ENCODE measurements around the gene ACSM2A. TPM values are rescaled to one million over a fixed set of nuclear protein-coding genes. Genes with fewer than 3 reads are reported as not detected.

Gene ACSM2A
- total and polyA plus RNA-seq, 10 of the 15 experiments (the other 5 are each of a cell fraction or from before 2014, with no cell fraction given), result not detected

DNA sequence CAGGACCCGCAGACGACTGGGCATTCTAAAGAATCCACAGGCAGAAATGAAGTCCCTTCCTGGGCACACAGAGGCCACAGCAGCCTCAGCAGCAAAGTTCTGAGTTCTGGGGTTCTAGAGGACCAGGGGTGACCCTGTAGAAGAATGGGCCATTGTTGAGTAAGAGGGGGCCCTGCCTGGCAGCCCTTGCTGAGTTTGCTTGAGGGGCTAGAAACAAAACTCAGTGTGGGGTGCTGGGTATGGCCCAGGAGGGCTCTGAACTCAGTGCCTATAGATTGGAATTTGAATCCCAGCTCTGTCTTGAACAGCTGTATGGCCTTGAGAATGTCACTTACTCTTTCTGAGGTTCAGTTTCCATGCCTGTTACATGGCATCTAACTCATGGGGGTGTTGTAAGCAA lies 46.7 kb upstream of the ACSM2A start, which contains the start of gene PDILT:
Gene PDILT (minus strand): TSS at position 101 of the 400 bp plus-strand sequence. CDS start 5,437 bp downstream, outside the sequence.
- Histone ChIP-seq H3K4me2 (ENCODE audit: control insufficient read depth, insufficient read depth) (no peak within 1 kb of the TSS), H3K9me3 (replicated peaks; ENCODE audit: control insufficient read depth, insufficient read depth, low read length) (no peaks in the 10 kb centered on the region), H3K27ac (ENCODE audit: control insufficient read depth, insufficient read depth) (no peak within 1 kb of the TSS), H3K79me2 (ENCODE audit: control insufficient read depth, insufficient read depth, low read length) (no peaks in the 10 kb centered on the region), H3K27me3 (replicated peaks in 1 of 2; ENCODE audit: control insufficient read depth in 2 of 2, insufficient read depth in 2 of 2, low read length in 1 of 2) (no peaks in the 10 kb centered on the region), H3K4me3 (no peak within 1 kb of the TSS), H4K20me1 (ENCODE audit: control insufficient read depth, insufficient read depth) (no peaks in the 10 kb centered on the region), H2AFZ (ENCODE audit: control insufficient read depth, low read depth, low read length) (no peak within 1 kb of the TSS), H3K36me3 (ENCODE audit: control insufficient read depth in 2 of 2, insufficient read depth in 2 of 2, low read length in 1 of 2) (no peaks in the 10 kb centered on the region), H3K9ac (ENCODE audit: control insufficient read depth, insufficient read depth, low read length) (no peak within 1 kb of the TSS), H3K4me1 (ENCODE audit: control insufficient read depth, insufficient read depth, low read length) (no peaks in the 10 kb centered on the region)
- FAIRE-seq (no peak), ATAC-seq (no peak), DNase-seq (ENCODE audit: low read depth, low spot score) (no peak)
- in situ Hi-C loops (cut with MboI), result no loop called here
- 83% methylated on average over 2 of the region's 2 CpGs for WGBS (ENCODE audit: insufficient coverage, insufficient replicate concordance, low lambda C conversion rate, missing lambda C conversion rate)
- CTCF ChIA-PET, result no interaction called here
- intact Hi-C loops (cut with micrococcal nuclease; ENCODE audit: unreplicated experiment), result no loop called here
- SMC1A ChIA-PET (ENCODE audit: uncharacterized antibody, unreplicated experiment), result no interaction called here
- TF ChIP-seq YY1 (IDR thresholded peaks at IDR 0.05; ENCODE audit: low read depth, low read length), result no peak
- TF ChIP-seq, protein P1, sequence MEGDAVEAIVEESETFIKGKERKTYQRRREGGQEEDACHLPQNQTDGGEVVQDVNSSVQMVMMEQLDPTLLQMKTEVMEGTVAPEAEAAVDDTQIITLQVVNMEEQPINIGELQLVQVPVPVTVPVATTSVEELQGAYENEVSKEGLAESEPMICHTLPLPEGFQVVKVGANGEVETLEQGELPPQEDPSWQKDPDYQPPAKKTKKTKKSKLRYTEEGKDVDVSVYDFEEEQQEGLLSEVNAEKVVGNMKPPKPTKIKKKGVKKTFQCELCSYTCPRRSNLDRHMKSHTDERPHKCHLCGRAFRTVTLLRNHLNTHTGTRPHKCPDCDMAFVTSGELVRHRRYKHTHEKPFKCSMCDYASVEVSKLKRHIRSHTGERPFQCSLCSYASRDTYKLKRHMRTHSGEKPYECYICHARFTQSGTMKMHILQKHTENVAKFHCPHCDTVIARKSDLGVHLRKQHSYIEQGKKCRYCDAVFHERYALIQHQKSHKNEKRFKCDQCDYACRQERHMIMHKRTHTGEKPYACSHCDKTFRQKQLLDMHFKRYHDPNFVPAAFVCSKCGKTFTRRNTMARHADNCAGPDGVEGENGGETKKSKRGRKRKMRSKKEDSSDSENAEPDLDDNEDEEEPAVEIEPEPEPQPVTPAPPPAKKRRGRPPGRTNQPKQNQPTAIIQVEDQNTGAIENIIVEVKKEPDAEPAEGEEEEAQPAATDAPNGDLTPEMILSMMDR (IDR thresholded peaks at IDR 0.05 in 2 of 3, conservative IDR thresholded peaks at IDR 0.05 in 1 of 3; ENCODE audit: control insufficient read depth in 2 of 3, extremely low read depth in 1 of 3, insufficient read depth in 1 of 3, low read depth in 3 of 3, low read length in 3 of 3), result no peak
- TF ChIP-seq HDAC2 (IDR thresholded peaks at IDR 0.05), result no peak
- no peak for TF ChIP-seq JUNB (IDR thresholded peaks at IDR 0.05)
- no peak for TF ChIP-seq FOXK2 (IDR thresholded peaks at IDR 0.05)
- no peak for TF ChIP-seq EED (IDR thresholded peaks at IDR 0.05; ENCODE audit: low read depth)
- TF ChIP-seq, protein P2, sequence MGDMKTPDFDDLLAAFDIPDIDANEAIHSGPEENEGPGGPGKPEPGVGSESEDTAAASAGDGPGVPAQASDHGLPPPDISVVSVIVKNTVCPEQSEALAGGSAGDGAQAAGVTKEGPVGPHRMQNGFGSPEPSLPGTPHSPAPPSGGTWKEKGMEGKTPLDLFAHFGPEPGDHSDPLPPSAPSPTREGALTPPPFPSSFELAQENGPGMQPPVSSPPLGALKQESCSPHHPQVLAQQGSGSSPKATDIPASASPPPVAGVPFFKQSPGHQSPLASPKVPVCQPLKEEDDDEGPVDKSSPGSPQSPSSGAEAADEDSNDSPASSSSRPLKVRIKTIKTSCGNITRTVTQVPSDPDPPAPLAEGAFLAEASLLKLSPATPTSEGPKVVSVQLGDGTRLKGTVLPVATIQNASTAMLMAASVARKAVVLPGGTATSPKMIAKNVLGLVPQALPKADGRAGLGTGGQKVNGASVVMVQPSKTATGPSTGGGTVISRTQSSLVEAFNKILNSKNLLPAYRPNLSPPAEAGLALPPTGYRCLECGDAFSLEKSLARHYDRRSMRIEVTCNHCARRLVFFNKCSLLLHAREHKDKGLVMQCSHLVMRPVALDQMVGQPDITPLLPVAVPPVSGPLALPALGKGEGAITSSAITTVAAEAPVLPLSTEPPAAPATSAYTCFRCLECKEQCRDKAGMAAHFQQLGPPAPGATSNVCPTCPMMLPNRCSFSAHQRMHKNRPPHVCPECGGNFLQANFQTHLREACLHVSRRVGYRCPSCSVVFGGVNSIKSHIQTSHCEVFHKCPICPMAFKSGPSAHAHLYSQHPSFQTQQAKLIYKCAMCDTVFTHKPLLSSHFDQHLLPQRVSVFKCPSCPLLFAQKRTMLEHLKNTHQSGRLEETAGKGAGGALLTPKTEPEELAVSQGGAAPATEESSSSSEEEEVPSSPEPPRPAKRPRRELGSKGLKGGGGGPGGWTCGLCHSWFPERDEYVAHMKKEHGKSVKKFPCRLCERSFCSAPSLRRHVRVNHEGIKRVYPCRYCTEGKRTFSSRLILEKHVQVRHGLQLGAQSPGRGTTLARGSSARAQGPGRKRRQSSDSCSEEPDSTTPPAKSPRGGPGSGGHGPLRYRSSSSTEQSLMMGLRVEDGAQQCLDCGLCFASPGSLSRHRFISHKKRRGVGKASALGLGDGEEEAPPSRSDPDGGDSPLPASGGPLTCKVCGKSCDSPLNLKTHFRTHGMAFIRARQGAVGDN (IDR thresholded peaks at IDR 0.05), result no peak
- no peak for TF ChIP-seq TCF3 (IDR thresholded peaks at IDR 0.05; ENCODE audit: borderline replicate concordance, insufficient read depth, low read depth, low read length)
- no peak for TF ChIP-seq POLR2AphosphoS5 (IDR thresholded peaks at IDR 0.05; ENCODE audit: low read length)
- TF ChIP-seq LARP7 (IDR thresholded peaks at IDR 0.05), result no peak
- TF ChIP-seq, protein P3, sequence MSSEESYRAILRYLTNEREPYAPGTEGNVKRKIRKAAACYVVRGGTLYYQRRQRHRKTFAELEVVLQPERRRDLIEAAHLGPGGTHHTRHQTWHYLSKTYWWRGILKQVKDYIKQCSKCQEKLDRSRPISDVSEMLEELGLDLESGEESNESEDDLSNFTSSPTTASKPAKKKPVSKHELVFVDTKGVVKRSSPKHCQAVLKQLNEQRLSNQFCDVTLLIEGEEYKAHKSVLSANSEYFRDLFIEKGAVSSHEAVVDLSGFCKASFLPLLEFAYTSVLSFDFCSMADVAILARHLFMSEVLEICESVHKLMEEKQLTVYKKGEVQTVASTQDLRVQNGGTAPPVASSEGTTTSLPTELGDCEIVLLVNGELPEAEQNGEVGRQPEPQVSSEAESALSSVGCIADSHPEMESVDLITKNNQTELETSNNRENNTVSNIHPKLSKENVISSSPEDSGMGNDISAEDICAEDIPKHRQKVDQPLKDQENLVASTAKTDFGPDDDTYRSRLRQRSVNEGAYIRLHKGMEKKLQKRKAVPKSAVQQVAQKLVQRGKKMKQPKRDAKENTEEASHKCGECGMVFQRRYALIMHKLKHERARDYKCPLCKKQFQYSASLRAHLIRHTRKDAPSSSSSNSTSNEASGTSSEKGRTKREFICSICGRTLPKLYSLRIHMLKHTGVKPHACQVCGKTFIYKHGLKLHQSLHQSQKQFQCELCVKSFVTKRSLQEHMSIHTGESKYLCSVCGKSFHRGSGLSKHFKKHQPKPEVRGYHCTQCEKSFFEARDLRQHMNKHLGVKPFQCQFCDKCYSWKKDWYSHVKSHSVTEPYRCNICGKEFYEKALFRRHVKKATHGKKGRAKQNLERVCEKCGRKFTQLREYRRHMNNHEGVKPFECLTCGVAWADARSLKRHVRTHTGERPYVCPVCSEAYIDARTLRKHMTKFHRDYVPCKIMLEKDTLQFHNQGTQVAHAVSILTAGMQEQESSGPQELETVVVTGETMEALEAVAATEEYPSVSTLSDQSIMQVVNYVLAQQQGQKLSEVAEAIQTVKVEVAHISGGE (CRISPR knock-in tag; IDR thresholded peaks at IDR 0.05), result no peak
- no peak for TF ChIP-seq ZSCAN29 (IDR thresholded peaks at IDR 0.05)
- TF ChIP-seq SREBF1 (IDR thresholded peaks at IDR 0.05; ENCODE audit: low read length), result no peak
- POLR2A ChIA-PET, result no interaction called here
- RAD21 ChIA-PET (ENCODE audit: unreplicated experiment), result no interaction called here
- no TSS peak for BruUV-seq (replicated peaks)

All from GM12878 (cell line).